Activated CD4-positive, alpha-beta T cell treated with anti-CD3 and anti-CD28 coated beads, Interleukin-2, amount 50 U/mL, for 48 hours (primary cell): ENCODE results near the gene CDH11.

Source experiments
- DNase-seq, 2 experiments: peaks; one replicate each; pipeline ENCODE4 v3.0.0-alpha.2; 2020

Gene CDH11

DNA sequence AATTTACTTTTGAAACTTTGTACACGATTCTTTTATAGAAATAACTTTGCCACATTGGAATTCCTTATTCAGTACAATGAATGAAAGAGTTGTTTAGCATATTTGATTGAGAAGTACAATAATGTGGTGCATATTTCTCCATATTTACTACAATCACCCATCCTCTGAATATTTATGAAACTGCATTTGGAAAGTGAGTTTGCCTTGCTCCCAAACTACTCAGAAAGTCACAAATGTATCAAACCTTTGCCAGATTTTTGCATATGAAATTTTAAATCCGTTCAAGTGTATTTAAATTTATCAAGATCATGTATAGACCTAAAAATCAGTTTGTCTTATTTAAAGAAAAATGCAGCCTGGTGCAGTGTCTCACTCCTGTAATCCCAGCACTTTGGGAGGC lies 148.7 kb downstream of the CDH11 start:
- DNase-seq: no peak

DNA sequence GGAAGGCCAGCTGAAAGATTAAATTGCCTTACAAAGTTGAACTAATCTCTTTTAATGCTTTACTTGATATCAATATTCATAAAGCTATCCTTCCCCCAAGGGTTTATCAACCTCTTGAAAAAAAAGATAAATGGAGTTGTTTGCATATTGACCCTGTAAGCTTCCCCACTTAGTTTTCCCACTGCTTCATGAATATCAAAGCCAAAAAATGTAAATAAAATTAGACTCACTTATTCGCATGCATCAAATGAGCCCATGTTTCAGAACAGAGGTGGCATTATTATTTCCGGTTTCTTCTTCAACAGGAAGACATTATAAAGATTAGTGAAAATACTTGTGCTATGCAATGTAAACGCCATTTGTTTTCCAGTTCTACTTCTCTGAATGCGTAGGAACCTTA lies 150.7 kb downstream of the CDH11 start:
- DNase-seq: no peak

DNA sequence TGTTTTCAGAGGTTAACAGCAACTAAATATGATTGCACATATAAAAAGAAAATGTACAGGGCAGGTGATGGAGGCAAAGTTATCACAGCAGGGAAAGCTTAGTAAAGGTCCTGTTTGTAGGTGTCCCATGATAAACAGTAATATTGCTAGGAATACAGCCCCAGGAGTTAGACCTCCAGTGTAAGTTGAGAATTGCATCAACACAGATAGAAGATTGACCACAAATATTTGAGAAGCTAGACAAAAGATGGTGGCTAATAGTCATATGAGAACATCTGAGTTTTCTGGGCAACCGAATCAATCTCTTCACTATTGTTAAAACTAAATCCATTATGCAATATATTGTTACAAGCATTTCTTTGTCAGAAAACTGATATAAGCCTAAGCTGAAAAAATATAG lies 152.6 kb downstream of the CDH11 start:
- no peak for DNase-seq

DNA sequence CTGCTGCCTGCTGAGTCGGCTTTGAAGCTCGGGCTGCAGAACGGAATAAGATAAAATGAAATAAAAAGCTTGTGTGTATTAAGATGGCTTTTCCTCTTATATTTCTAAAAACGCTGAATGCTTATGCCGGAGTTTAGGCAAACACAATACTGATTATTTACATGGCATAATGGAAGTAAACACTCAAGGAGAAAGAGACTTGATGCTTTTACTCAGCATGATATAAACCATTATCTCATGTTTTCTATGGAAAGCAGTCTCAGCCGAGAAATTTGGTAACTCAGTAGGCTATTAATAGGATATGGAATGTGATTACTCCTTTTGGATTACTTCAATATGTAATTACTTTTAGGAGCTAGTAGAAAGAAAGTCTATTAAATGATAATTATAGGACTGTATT lies 153.3 kb downstream of the CDH11 start:
- no peak for DNase-seq

DNA sequence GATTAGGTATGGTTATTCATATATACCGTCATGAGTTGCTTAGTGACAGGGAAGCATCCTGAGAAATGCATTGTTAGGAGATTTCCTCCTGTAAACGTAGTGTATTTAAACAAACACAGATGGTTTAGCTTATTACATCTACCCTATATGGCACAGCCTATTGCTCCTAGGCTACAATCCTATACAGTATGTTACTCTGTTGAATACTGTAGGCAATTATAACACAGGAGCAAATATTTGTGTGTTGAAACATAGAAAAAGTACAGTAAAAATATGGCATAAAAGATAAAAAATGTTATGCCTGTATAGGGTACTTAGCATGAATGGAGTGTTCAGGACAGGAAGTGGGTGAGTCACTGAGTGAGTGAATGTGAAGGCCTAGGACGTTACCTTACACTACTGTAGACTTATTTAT lies 157.7 kb downstream of the CDH11 start:
- DNase-seq: no peak

DNA sequence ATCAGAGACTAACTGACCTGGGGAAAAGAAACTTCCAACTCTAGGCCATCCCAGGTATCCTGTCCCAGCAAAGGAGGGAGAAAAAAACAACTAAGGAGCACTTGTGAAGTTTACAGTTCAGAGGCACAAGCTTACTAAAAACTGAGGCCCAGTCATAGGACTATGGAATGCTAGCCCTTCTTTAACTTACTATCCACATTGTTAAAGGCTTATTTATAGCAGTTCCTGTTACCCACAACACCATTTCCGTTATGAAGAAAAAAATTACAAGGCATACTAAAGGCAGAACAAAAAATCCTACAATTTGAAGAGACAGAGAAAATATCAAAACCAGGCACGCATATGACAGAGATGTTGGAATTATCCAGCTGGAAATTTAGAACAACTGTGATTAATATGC lies 159.1 kb downstream of the CDH11 start:
- DNase-seq: no peak

DNA sequence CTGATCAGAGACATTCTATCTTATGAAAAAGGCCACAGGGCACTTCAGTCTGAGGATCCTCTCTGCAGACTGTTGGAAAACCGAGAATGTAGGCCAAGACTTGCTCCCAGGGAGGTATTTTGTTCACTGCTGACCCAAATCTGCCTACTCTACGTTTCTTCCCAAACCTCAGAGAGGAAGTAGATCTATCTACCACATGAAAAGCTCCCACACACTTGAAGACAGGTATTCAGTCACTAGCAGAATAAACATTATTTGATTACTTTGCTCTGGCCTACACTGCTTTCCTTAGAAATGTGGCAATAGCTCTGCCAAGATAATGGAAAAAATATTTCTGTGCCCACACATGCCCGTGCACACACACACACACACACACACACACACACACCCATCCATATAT lies 164.6 kb downstream of the CDH11 start:
- DNase-seq: no peak

DNA sequence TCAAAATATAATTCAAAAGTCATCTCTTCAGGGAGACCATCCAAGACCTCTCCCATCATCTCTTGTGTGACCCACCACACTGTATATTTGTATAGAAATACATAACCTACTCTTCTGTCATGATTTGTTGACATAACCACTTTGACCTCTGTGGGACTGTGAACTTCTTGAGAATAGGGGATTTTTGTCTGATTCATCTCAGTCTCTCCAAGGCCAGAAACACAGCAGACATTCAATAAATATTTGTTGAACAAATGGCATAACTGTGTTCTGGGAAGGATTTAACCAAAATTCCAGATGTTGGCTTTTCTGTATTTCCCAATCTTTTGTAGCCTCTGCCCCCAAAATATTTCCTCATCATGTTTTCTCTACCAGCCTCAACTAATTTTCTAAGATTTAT lies 169.7 kb downstream of the CDH11 start:
- no peak for DNase-seq

DNA sequence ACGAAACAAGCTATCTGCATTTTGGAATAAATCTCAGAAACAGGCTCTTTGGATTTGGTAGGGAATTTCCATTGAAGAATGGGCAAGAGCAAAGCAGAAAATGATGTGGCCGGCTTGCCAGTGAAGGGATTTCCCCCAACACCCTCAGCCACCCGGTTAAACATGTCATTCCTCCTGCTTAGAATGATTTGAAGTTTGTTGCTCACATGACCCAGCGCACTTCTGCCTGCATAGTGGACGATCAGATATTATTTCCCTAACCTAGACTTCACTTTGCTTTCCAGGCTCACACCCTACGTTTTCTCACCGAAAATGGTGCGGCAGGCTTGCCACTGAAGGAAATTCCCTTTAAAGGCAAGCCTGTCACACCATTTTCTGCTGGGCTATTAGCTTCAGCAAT lies 170.7 kb downstream of the CDH11 start:
- DNase-seq: no peak

DNA sequence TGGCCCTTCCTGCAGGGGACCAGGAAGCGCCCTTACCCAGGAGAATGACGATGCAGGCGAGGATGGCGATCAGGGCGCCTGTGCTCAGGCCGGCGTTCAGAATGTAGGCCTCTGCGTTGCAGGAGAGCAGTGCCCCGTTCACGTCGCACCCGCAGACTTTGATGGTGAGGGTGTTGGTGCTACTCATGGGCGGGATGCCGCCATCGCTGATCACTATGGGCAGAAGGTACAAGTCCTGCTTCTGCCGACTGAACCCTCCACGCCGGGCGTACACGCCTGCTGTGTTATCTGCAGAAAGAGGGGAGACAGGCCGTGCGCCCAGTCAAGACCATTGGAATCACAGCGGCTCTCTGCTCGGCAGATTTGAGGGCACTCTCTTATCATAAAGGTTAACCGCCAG lies 171.1 kb downstream of the CDH11 start:
- DNase-seq: no peak

DNA sequence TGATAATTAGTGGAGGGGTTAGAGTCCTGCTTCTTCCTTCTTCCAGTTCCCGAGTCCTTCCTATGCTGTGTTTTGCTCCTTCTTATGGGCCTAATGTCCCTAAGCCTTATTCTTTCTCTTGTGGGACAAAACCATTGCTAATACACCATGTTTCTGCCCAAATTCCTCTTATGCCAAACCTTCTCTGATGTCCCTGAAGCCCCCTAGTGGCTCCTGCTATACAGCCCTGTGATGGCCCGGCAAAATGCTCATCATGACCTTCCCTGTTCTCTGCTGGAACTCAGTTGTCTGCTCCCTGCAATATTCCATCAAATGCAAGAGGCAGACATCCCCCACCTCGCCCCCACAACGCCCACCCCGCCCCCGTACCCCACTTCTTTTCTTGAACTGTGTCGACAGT lies 171.6 kb downstream of the CDH11 start:
- no peak for DNase-seq

DNA sequence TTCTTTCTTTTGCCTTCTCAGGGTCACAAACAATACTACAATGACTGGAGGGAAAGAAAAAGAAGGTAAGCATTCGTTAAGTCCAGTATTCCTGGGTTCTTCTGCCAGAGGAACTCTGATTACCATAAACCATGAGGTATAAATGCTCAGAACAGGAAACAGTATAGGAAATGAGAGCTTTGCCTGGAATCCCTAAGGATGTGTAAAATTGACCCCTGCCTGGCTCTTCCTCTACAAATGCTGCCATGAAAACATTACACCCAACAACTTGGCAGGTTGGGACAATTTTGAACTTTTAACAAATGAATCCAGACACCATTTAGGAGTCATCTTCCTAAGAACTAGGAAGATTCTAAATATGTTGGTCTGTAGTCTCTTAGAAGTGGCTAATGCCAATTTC lies 173.8 kb downstream of the CDH11 start:
- no peak for DNase-seq

DNA sequence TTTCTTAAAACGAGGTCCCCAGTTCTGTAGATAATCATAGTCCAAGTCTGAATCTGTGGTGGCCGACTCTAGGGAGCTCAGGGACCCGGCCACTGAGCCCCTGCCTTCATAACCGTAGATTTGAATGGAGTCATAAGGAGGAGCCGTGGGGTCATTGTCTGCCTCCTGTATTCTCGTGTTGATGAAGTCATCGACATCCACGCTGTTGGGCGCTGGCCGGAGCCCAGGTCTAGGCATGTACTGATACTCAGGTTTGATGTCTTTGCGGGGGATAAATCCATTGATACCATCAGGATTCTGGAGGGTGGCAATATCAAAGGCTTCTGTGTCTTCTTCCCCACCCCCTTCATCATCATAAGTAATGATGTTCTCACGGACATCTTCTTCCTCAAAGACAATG lies 174.2 kb downstream of the CDH11 start:
- no peak for DNase-seq

DNA sequence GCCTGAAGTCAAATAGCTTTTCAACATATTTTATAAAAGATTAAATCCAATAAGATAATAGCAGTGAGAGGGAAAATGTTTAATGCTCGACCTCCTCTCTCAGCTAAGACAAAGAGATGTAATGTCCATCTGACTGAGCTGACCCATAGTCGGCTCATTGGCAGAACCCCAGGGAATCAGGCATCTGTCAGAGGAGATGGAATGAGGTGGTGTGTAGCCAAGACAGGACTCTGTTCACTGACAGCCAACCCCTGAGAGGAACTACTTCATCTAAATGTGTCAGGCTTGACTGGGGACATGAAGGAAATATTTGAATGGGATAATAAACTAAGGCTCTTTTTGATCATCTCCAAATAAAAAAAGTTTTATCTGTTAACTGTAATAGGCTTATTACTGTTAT lies 188.0 kb downstream of the CDH11 start:
- DNase-seq: no peak

DNA sequence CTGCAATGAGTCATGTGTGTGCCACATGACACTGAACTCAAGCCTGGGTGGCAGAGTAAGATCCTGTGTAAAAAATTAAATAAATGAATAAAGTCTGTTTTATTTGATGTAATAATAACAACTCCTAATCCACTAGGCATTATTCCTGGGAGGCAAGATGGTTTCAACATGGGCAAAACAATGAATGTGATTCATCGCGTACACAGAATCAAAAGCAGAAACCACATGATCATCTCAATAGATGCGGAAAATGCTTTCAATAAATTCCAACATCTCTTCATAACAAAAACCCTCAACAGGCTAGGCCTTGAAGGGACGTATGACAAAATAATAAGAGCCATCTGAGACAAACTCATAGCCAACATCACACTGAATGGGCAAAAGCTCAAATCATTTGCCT lies 195.4 kb downstream of the CDH11 start:
- no peak for DNase-seq

DNA sequence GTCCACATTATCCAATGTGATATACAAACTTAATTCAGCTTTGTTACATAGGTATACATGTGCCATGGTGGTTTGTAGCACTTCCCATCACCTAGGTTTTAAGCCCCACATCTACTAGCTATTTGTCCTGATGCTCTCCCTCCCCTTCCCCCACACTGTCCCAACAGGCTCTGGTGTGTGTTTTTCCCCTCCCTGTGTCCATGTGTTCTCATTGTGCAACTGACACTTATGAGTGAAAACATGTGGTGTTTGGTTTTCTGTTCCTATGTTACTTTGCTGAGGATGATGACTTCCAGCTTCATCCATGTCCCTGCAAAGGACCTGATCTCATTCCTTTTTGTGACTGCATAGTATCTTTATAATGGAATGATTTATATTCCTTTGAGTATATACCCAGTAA lies 196.7 kb downstream of the CDH11 start:
- no peak for DNase-seq

DNA sequence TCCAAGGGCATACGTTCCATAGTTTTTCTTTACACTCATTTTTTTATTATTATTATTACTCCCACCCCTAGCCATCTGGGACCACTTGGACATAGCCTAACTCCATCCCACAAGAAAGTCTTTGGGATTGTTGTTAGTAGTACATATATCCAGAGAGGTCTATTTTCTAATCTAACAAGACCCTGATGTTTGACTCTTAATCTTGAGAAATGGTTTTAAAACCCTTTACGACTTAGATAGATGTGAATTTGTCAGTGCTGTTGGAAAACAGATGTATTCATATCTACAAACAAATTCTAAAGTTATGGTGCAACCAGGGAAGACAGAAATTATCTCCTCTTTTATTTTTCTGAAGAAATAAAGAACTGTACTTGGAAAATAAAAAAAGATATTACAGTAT lies 197.8 kb downstream of the CDH11 start:
- no peak for DNase-seq

DNA sequence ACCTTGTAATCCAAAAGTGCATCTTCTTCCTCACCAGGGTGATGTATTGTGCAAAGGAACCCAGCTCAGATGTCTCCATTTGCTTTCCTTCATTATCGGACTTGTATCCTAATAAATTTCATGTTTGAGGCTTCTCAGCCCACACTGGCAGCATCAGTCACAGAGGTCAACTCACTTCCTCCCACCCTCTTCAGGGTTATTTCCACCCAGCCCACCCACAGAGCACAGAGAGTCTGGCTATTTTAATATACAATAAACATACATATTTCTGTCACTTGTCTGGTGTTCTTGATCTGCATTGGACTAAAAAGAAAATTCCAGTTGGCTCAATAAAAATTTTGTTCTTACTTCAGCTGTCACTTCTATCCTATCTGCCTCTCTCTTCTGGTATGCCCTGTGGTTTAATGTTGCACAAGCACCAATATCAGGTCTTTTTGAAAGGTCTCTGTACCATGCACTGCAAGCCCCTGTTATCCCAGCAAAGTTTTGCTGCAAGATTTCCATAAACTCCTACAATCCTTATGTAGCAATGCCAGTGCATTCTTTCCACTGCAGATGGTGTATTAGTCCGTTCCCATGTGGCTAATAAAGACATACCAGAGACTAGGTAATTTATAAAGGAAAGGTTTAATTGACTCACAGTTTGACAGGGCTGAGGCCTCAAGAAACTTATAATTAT lies 201.8 kb downstream of the CDH11 start:
- no peak for DNase-seq

DNA sequence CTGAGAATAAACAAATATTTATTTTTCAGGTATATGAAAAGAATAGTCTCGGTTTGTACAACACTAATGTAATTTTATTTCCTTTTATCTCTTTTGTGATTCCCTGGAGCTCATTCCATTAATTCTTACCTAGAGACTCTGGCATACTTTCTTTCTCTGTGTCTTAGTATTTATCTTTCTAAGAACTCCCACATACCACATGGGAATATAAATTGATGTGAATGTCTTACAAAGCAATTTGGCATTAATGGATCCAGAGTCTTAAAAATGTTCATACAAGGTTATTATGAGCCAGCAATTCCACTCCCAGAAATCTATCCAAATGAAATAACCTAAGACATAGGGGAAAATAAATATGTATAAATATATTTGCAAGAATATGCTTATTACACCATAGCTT lies 202.7 kb downstream of the CDH11 start:
- no peak for DNase-seq

DNA sequence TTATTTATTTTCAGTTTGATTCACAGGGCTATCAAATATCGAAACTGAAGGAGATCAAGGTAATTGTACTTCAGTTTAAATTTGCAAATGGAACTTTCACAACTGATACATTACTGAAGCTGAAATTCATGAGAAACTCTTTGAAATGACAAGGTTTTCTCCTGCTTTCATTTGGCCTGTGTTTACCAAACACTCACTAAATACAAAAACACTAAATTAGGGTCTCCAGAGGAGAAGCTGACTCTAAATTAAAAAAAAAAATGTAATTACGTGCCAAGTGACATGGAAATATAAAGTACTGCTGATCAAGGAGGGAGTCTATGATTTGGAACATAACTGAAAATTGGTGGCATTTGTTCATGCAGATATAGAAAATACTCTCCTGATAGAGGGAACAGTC lies 205.8 kb downstream of the CDH11 start:
- DNase-seq: no peak

DNA sequence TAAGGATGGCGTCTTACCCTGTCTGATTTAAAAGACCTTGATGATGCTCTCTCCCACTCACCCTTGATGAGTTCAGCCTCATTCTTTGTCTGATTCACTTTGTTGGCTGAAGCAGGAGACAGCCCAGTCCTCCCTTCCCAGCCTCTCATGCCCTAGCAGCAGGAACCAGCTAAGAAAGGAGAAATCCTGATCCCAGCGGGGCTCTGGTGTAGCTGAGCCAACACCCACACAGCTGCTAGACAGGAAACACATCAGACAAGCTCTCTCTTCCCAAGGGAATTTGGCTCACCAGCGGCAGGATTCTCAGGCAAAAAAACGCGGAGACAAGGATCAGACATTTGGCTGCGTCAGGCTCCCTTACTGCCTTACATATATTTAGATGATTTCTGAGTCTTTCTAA lies 211.5 kb downstream of the CDH11 start:
- no peak for DNase-seq

DNA sequence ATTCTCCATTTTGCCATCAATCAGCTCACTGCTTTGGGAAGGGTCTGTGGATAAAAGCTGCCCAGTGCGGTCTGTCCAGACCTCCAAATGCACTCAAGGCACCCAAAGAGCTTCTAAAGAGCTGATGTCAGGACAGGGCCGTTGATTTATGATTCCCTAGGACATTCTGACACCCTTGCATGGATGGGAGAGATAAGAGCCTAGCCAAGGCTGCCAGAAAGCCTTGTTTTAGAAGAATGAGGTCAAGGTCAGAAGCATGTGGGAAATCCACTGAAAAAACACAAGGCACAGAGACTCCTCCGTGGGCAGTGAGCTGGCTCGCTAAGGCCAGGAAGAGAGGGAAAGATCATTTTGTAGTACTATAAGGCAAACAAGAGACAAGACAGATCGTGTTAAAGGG lies 214.0 kb downstream of the CDH11 start:
- no peak for DNase-seq

DNA sequence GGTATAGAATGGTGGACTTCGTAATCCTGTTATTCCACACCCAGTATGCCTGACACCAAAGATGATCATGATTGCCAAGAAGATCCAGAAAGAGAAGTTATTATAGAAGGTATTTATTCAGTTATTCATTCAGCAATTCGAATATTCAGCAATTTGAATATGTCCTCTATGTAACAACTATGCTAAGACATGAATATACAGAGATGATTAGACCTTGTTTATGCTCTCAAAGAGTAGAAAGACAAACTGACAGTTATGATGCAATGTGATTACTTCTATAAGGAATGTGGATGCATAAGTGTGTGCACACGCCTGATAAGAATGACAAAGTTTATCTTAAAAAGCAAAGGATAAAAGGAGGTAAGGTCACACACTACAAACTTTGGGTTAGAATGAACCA lies 218.1 kb downstream of the CDH11 start:
- DNase-seq: no peak

DNA sequence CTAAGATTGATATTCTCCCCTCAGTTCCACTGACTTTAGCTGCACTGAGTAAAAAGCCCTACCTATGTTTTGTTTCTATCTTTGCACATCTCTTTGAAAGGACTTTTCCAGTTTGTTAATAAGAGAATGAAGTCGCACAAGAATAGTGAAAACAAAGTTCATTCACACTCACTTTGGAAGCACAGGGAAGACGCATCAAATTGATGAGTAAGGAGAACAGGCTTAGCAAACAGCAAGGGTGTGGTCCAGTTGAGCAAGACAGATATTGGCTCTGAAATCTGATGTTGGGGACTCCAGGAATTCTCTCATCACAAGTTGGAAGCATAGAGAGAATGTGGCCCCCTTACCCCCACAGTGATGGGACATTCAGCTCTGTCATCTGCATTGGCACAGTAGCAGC lies 221.3 kb downstream of the CDH11 start:
- DNase-seq: no peak

DNA sequence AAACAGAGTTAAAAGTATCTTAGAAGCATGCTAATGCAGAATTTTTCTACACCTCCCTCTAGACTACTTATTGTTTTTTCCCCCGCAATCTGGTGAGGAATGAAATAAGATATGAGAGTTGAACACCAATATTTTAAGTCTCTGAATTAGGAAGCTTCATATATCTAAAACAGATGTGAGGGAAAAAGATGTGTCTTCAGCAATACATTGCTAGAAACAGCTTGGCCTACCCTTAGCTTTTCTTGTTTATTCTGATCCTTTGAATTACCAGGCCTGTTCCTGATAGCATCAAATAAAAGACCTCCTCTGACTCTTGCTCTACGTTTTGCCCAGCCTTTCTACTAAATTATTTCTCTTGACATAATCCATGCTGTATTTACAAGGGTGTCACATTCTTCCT lies 221.8 kb downstream of the CDH11 start:
- DNase-seq: no peak

DNA sequence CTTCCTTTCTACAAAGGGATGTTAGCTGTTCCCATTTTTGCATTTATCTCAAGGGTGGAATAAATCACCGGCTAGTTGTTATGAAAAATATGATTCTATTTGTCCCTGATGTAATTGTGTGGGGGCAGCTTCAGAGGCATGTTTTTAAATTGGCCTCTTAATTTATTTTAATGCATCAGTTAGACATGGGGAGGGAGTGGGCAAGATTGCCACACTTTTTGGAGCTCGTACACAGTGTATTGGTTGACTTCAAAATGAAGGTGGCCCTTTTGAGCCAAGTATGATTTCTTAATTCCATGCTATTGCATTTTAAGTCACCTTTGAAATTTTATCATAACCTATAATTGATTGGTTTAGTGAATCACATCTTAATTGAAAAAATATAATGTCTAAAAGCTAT lies 223.7 kb downstream of the CDH11 start:
- DNase-seq: no peak
